T-helper 1 cell treated with Interleukin-12 subunit alpha and Interleukin-12 subunit beta and Interleukin-4 antibody, amounts not matched to agents 30 μg/mL and 1 μg/mL, for 36 hours (primary cell): ENCODE measurements around the gene ARHGDIG.

Experiments used
- H3K27ac Mint-ChIP-seq: one replicate; pipeline ENCODE4 v1.8.0; 2021; ENCODE audit warnings: mild to moderate bottlenecking, mixed read lengths
- H3K27me3 Mint-ChIP-seq: one replicate; pipeline ENCODE4 v1.8.0; 2021; ENCODE audit warnings: low read depth, mixed read lengths
- H3K36me3 Mint-ChIP-seq: one replicate; pipeline ENCODE4 v1.8.0; 2021; ENCODE audit warnings: low read depth, mixed read lengths
- H3K4me1 Mint-ChIP-seq: one replicate; pipeline ENCODE4 v1.8.0; 2021; ENCODE audit warnings: low read depth, mixed read lengths
- H3K4me3 Mint-ChIP-seq: one replicate; pipeline ENCODE4 v1.8.0; 2021; ENCODE audit warnings: mild to moderate bottlenecking, moderate library complexity, mixed read lengths
- H3K9me3 Mint-ChIP-seq: one replicate; pipeline ENCODE4 v1.8.0; 2021; ENCODE audit warnings: mixed read lengths

The ARHGDIG gene

DNA sequence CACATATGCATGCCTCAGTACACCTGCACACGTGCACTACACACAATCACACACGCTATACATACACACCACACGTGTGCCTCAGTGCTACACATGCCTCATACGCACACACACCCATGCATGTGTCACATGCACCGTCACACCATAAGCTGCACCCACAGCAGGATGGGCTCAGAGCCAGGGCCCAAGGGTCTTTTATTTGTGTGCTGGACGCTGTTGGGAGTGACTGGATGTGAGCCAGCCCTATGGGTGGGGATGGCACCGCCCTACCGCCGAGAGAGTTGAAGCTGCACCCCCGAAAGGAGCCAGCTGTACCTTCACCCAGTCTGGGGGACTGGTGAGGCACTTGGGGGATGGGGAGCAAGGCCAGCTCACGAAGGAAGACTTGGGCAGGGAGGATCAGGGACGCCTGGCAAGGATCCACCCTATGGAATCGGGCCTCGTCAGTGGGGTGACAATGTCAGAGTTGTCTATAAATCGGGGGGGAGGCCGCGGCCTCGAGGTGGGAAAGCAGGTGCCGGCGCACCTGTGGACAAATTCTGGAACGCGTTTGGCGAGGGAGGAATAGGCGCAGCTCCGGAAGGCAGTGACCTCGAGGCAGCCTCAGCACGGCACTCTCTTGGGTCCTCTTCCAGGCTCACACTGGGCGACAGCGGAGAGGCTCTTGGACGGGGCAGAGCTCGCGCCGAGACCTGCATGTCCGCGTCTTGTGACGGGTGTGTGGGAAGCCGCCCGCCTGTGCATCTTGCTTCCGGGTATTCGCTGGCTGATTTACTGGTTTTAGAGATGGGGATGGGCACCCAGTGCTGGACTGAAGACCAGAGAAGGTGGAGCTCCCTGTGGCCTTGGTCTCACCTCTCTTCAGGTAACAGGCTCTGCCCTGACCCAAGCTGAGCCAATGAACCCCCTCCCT is 12.0 kb upstream of the ARHGDIG start:
- H3K4me3 Mint-ChIP-seq, result no peak overlapping the region
- H3K4me1 Mint-ChIP-seq, result no peaks in the 10 kb centered on the region
- no peaks in the 10 kb centered on the region for H3K9me3 Mint-ChIP-seq
- no peak overlapping the region for H3K27ac Mint-ChIP-seq
- peaks cover 3% of the 10 kb centered on the region for H3K27me3 Mint-ChIP-seq
- no peaks in the 10 kb centered on the region for H3K36me3 Mint-ChIP-seq

DNA sequence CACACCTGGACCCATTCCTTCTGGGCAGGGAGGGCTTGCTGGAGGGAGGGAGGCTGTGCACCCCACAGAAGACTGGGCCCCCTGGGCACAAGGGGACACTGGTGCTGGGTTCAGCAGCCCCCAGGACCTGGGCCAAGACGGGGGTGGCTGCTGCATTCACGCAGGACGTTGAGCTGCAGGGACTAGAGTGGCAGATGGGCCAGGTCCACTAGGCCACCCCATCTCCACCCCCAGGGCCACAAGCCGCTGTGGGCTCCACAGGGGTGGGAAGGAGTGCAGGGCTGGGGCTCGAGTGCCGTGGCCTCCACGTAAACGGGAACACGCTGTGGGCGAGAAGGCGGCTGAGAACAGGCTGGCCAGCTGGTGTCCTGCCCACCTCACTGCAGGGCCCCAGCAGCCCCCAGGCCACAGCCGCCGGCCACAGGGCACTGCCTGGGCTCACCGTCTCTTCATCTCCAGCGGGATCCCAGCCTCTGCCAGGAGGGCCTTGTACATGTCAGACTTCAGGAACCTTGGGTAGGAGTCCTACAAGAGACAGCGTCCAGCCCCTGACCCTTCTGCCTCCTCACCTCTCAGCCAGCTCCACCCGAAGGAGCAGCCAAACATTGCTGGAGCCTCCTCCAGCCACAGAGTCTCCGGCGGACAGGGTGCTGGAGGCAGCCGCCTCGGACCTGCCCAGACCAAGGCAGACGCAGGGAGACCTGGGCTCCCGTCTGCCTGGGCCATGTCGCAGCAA is 11.2 kb upstream of the ARHGDIG start:
- Mint-ChIP-seq H3K27ac (no peak overlapping the region), H3K4me1 (no peaks in the 10 kb centered on the region), H3K4me3 (no peak overlapping the region), H3K9me3 (no peaks in the 10 kb centered on the region), H3K27me3 (peaks cover 3% of the 10 kb centered on the region), H3K36me3 (no peaks in the 10 kb centered on the region)

DNA sequence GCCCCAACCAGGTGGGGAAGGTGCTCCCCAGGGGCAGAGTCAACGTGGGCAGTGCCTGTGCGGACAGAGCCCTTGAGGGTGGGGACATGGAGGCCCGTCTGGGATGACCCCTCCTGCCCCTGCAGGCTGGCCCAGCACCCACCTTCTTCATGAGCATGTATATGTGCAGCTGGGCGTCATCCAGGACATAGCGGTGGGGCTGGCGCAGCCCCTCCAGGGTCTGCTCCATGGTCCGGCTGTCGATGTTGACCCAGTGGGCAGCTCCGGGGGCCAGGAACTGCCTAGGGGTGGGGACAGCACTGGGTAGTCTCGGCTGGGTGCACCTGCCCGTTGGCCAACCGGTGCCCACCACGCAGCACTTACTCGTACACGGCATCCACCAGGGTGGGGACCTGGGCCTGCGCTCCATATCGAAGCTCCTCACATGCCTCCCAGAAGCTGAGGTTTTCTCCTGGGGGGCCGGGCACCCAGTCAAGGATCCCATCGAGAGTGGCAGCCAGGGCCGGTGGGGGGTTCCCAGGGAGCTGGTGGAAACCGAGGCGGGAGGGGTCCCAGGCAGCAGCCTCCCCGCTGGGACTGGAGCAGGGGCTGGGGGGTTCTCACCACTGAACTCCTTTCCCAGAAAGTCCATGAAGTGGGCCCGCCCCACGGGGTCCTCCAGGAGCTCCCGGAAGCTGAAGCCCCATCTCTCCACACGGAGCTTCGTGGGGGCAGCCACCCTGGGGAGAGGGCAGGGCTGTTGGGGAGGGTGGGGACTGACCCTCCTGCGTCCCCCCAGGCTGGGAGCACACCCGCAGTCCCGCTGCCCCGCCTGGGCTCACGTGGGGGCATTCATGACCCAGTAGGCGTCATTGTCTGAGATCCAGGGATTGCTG is 9.8 kb upstream of the ARHGDIG start:
- H3K9me3 Mint-ChIP-seq, result no peaks in the 10 kb centered on the region
- H3K27ac Mint-ChIP-seq, result no peak overlapping the region
- peaks cover 3% of the 10 kb centered on the region for H3K27me3 Mint-ChIP-seq

DNA sequence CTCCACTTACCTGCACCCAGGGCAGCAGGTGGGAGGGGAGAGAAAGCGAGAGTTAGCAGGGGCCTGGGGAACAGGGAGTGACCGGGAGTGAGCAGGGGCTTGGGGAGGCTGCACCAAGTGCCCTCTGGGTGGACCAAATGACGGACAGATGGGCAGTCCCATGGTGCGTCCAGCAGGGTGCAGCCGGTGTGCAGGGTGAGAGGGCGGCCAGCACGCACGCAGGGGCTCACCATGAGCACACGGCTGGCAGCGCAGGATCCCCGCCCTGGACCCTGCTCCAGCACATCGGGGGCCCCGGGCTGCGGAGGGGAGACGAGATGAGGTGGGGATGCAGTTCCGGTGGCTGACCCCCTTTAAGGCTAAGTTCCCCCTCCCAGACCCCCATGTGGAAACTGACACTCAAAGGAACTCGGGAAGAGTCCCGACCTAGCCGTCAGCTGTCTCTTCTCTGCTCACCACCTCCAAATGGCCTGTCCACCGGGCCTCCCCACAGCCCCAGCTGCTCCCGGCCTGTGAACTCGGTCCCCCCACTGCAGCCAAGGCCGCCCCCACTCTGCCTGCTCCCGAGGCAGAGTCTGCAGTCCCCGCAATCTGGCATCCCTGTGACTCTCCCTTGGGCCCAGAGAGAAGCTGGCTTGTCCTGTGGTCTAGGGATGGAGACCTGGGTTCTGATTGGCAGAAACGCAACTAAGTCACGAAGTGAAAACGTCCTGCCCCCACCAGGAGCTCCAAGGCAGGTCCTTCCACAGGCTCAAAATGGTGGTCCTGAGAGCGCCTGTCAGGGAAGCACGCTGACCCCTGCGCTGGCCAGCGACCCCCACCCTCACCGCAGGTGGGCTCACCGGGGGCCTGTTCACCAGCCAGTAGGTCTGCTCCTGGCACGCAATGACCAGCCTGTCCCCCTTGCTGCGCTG is 7.5 kb upstream of the ARHGDIG start:
- Mint-ChIP-seq H3K4me3 (no peak overlapping the region), H3K4me1 (no peaks in the 10 kb centered on the region), H3K9me3 (no peaks in the 10 kb centered on the region), H3K27me3 (peaks cover 17% of the 10 kb centered on the region), H3K36me3 (no peaks in the 10 kb centered on the region), H3K27ac (no peak overlapping the region)

More for the DNA sequence above, 9.8 kb upstream of the ARHGDIG start:
- Mint-ChIP-seq H3K36me3 (no peaks in the 10 kb centered on the region), H3K4me3 (no peak overlapping the region), H3K4me1 (no peaks in the 10 kb centered on the region)

DNA sequence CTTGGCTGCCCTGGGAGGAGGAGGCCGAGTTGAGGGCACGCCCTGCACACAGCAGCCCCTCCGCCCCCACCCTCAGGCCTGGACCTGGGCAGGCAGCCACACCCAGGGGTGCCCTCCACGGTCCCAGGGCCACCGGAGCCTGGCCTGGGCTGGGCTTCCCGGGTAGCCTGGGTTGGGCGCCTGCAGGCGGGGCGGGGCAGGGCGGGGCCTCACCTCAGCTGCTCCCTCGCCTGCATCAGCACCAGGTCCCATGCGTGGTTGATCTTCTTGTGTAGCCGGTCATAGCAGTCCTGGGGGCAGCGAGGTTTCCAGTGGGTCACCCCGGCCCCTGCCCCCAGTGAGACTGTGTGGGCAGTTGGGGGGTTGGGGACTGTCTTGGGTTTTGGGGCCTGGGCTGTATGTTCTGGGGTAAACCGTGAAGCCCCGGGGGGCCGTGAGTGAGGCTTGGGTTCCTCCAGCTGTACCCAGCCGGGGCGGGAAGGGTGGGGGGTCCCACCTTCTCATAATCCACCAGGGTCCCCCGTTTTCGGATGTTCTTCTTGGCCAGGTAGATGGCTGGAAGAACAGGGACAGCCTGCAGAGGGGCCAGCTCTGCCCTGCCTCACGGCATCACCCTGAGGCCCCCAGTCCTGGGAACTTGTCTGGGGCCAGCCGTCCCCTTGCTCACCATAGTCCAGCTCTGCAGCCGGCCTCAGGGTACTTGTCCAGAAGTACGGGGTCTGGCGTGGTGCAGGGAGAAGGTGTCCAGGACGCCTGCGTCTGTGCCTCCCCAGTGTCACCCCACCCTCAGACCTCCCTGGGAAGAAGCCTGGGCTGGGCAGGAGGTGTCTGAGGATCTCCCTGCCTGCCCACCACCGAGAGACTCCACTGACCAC is 6.6 kb upstream of the ARHGDIG start:
- Mint-ChIP-seq H3K4me3 (no peak overlapping the region), H3K27me3 (peaks cover 22% of the 10 kb centered on the region), H3K36me3 (no peaks in the 10 kb centered on the region), H3K9me3 (no peaks in the 10 kb centered on the region), H3K27ac (no peak overlapping the region), H3K4me1 (no peaks in the 10 kb centered on the region)

DNA sequence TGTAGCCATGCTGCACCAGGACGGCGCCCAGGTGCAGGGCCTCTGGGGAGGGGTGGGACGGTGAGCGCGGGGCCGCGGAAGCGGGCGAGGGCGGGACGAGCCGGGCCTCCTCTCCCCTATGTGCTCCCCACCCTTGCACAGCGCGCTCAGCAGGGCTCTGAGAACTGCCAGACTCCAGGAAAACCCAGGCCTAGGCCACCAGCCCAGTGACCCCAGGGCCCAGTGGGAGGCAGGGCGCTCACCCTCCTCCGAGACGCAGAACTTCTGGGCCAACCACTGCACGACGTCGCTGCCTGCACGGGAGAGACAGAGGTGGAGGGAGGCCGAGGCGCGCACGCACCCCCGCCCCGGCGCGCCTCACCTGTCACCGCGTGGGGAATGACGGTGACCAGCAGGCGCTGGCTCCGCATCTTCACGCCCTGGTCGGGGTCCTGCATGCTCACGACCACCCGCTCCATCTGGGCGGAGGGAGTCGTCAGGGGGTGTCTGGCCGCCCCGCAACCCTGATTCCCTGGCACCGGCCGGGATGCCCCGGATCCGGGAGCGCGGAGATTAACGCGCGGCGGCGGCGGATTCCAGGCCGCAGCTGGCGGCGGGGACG is 5.2 kb upstream of the ARHGDIG start:
- no peaks in the 10 kb centered on the region for H3K9me3 Mint-ChIP-seq
- no peak overlapping the region for H3K27ac Mint-ChIP-seq
- H3K36me3 Mint-ChIP-seq, result no peaks in the 10 kb centered on the region
- peaks cover 3% of the 10 kb centered on the region for H3K4me1 Mint-ChIP-seq
- H3K4me3 Mint-ChIP-seq, result no peak overlapping the region
- peaks cover 28% of the 10 kb centered on the region for H3K27me3 Mint-ChIP-seq

DNA sequence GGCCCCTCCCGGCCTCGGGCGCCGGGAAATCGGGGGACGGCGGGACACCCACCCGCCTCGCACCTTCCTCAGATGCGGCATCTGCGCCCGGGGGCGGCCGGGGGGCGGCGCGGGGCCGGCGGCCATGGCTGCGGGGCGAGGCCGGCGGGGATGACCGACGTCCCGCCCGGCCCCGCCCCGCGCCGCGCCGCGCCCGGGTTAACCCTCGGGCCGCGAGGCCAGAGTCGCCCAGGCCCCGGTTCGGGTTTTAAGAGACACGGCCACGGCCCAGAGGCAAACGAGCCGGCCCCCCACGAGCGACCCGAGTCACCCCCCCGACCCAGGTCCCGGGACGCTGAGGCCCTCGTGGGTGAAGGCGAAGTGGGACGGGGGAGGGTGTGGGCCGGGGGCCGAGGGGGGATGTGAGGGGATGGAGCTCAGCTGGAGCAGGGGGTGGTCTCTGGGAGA is 4.6 kb upstream of the ARHGDIG start, which contains the start of gene RGS11:
Gene RGS11, minus strand, starts transcription at position 159 of the 447 bp plus-strand sequence. Its CDS starts 33 bp downstream, at position 126.
- Mint-ChIP-seq H3K4me3 (no peak within 1 kb of the TSS), H3K4me1 (peaks cover 3% of the 10 kb centered on the region), H3K36me3 (no peaks in the 10 kb centered on the region), H3K9me3 (no peaks in the 10 kb centered on the region), H3K27me3 (peaks cover 28% of the 10 kb centered on the region), H3K27ac (no peak within 1 kb of the TSS)

DNA sequence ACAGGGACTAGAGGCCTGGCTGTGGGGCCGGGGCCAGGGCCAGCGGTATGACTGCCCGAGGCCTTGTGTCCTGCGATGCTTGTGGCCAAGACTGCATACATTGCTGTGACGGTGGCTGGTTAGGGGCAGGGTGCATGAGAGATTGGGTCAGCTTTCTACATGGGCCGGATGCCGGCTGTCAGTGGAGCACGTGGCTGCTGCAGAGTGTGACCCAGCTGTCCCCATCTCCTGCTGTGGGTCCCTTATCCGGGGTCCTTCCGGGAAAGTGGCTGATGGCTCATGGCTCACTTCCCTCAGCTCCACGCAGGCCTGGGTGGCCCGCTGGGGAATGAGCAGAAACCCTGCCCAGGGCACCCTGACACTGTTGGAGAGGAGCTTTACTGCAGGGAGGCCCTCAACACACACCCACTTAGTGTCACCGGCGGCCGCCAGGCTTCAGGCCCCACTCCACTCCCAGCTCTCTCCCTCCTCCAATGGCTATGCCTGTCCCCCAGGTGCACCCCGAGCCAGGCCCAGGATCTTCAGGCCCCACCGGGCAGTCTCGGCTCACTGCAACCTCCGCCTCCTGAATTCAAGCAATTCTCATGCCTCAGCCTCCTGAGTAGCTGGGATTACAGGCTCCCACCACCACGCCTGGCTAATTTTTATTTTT is 3.8 kb upstream of the ARHGDIG start:
- peaks cover 3% of the 10 kb centered on the region for H3K4me1 Mint-ChIP-seq
- no peak overlapping the region for H3K4me3 Mint-ChIP-seq
- no peaks in the 10 kb centered on the region for H3K36me3 Mint-ChIP-seq
- peaks cover 28% of the 10 kb centered on the region for H3K27me3 Mint-ChIP-seq
- no peaks in the 10 kb centered on the region for H3K9me3 Mint-ChIP-seq
- H3K27ac Mint-ChIP-seq, result no peak overlapping the region

DNA sequence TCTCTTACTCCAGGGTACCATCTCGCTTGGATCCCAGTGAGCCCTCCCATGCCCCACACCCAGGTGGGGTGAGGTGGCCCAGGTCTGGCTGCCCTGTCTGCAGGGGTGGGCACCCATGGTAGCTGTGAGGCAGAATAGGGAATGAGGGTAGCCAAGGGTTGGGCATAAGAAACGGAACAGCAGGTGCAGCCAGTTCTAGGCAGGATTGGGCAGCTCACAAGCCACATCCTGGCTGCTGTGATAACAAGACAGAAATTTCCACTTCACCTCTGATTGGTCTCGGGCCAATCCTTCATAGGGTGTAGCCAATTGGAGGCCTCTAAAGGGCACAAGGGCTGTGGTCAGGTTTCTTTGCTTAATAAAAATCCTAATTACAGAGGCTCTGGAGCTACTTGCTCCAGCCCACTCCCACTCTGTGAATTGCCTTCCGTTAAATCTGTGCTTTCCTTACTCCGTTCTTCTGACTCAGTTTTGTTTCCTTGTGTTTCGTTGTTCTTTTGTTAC is 1.5 kb upstream of the ARHGDIG start:
- no peak overlapping the region for H3K4me3 Mint-ChIP-seq
- no peaks in the 10 kb centered on the region for H3K9me3 Mint-ChIP-seq

DNA sequence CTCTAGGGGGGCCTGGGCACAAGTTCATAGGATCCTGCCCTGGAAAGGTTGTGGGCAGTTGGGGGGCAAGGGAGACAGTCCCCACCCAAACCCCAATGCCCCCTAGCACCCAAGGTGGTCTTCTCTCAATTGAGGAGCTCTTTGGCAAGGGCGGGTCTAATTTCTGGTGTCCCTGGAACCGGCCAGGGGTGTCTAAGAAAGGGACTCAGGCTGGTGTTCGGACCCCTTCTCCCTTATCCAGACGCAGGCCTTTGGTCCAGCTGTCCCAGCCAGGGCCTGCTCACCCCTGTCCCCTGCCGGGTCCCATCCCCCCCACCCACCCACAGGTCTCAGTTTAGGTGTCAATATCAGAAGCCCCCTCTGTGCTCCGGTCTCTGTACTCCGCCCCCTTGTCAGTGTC is 860 bp upstream of the ARHGDIG start:
- peaks cover 3% of the 10 kb centered on the region for H3K4me1 Mint-ChIP-seq
- peaks cover 25% of the 10 kb centered on the region for H3K27me3 Mint-ChIP-seq
- no peak overlapping the region for H3K27ac Mint-ChIP-seq
- no peak overlapping the region for H3K4me3 Mint-ChIP-seq
- H3K9me3 Mint-ChIP-seq, result no peaks in the 10 kb centered on the region
- no peaks in the 10 kb centered on the region for H3K36me3 Mint-ChIP-seq

More for the DNA sequence above, 1.5 kb upstream of the ARHGDIG start:
- H3K4me1 Mint-ChIP-seq, result peaks cover 3% of the 10 kb centered on the region
- peaks cover 25% of the 10 kb centered on the region for H3K27me3 Mint-ChIP-seq
- H3K27ac Mint-ChIP-seq, result no peak overlapping the region
- H3K36me3 Mint-ChIP-seq, result no peaks in the 10 kb centered on the region

DNA sequence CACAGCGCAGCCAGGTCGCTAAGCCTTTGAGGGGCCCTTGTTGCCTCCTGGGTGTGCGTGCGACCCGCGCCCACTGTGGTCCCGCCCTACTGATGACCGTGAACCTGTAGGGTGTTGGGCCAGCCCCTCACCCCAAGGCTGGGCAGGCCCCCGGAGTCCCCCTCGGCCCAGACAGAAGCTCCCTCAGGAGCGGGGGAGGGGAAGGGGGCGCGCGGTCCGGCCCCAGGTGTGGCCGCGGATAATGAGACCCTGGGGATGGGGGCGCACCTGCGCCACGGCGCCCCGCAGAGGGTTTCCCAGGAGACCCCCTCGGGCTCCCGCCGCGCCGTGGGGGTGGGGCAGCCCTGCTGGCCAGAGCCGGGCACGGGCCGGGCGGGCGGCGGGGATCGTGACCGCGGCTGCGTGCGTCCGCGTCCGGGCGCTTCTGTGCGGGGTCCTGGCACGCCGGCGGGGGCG is 358 bp upstream of the ARHGDIG start:
- no peak overlapping the region for H3K4me3 Mint-ChIP-seq
- no peak overlapping the region for H3K27ac Mint-ChIP-seq
- no peaks in the 10 kb centered on the region for H3K9me3 Mint-ChIP-seq
- H3K4me1 Mint-ChIP-seq, result peaks cover 3% of the 10 kb centered on the region
- H3K36me3 Mint-ChIP-seq, result no peaks in the 10 kb centered on the region
- H3K27me3 Mint-ChIP-seq, result peaks cover 25% of the 10 kb centered on the region
